ENCODE results near the gene CCDC15.

The CCDC15 gene

DNA sequence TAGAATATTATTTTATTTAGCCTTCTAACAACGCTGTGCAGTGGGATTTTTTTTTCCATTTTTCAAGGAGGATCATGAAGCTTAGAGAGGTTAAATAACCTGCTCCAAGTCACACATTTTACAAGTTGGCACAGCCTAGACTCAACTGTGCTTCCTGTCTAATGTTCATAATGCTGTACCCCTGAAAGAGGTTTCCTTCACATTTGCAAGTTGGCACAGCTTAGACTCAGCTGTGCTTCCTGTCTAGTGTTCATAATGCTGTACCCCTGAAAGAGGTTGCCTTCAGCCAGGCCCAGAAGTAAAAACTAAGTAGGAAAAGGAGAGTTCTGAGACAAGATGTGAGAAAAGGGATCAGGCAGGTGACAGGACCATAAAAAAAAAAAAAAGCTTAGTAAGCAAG, 10.3 kb upstream of the CCDC15 start:
- Histone ChIP-seq H3K36me3 (ENCODE audit: control insufficient read depth in 2 of 2, insufficient read depth in 1 of 2, low read length in 2 of 2) (no peaks in the 10 kb centered on the region), H3K4me1 (ENCODE audit: control insufficient read depth, insufficient read depth, low read length) (no peaks in the 10 kb centered on the region), H3K27ac (ENCODE audit: extremely low read depth, low read depth, low read length) (no peak overlapping the region), H3K4me3 (ENCODE audit: low read depth, low read length) (no peak overlapping the region), H3K9me3 (ENCODE audit: control insufficient read depth, insufficient read depth, low read depth, low read length) (no peaks in the 10 kb centered on the region)
- TF ChIP-seq, protein P1, sequence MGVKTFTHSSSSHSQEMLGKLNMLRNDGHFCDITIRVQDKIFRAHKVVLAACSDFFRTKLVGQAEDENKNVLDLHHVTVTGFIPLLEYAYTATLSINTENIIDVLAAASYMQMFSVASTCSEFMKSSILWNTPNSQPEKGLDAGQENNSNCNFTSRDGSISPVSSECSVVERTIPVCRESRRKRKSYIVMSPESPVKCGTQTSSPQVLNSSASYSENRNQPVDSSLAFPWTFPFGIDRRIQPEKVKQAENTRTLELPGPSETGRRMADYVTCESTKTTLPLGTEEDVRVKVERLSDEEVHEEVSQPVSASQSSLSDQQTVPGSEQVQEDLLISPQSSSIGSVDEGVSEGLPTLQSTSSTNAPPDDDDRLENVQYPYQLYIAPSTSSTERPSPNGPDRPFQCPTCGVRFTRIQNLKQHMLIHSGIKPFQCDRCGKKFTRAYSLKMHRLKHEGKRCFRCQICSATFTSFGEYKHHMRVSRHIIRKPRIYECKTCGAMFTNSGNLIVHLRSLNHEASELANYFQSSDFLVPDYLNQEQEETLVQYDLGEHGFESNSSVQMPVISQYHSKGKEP (tag by site-specific recombination; IDR thresholded peaks at IDR 0.05): no peak
- TF ChIP-seq HOXA7 (CRISPR knock-in tag; IDR thresholded peaks at IDR 0.05; ENCODE audit: borderline replicate concordance) (no peak), ZNF175 (tag by site-specific recombination; IDR thresholded peaks at IDR 0.05) (no peak), ZNF140 (tag by site-specific recombination; IDR thresholded peaks at IDR 0.05) (no peak), ZNF391 (tag by site-specific recombination; IDR thresholded peaks at IDR 0.05; ENCODE audit: borderline replicate concordance, low read depth) (no peak), ZNF747 (tag by site-specific recombination; IDR thresholded peaks at IDR 0.05) (no peak), KLF9 (tag by site-specific recombination; IDR thresholded peaks at IDR 0.05; ENCODE audit: low read depth) (no peak), ZNF223 (tag by site-specific recombination; IDR thresholded peaks at IDR 0.05) (no peak), ZNF76 (tag by site-specific recombination; IDR thresholded peaks at IDR 0.05; ENCODE audit: borderline replicate concordance, low read depth) (no peak)
- TF ChIP-seq, protein P2, sequence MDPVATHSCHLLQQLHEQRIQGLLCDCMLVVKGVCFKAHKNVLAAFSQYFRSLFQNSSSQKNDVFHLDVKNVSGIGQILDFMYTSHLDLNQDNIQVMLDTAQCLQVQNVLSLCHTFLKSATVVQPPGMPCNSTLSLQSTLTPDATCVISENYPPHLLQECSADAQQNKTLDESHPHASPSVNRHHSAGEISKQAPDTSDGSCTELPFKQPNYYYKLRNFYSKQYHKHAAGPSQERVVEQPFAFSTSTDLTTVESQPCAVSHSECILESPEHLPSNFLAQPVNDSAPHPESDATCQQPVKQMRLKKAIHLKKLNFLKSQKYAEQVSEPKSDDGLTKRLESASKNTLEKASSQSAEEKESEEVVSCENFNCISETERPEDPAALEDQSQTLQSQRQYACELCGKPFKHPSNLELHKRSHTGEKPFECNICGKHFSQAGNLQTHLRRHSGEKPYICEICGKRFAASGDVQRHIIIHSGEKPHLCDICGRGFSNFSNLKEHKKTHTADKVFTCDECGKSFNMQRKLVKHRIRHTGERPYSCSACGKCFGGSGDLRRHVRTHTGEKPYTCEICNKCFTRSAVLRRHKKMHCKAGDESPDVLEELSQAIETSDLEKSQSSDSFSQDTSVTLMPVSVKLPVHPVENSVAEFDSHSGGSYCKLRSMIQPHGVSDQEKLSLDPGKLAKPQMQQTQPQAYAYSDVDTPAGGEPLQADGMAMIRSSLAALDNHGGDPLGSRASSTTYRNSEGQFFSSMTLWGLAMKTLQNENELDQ (tag by site-specific recombination; IDR thresholded peaks at IDR 0.05; ENCODE audit: low read depth): no peak
- TF ChIP-seq, protein P3, sequence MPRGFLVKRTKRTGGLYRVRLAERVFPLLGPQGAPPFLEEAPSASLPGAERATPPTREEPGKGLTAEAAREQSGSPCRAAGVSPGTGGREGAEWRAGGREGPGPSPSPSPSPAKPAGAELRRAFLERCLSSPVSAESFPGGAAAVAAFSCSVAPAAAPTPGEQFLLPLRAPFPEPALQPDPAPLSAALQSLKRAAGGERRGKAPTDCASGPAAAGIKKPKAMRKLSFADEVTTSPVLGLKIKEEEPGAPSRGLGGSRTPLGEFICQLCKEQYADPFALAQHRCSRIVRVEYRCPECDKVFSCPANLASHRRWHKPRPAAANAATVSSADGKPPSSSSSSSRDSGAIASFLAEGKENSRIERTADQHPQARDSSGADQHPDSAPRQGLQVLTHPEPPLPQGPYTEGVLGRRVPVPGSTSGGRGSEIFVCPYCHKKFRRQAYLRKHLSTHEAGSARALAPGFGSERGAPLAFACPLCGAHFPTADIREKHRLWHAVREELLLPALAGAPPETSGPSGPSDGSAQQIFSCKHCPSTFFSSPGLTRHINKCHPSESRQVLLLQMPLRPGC (tag by site-specific recombination; IDR thresholded peaks at IDR 0.05): no peak
- ChIA-PET CTCF (interaction anchor here (0.7 to 0.8 kb wide), 2 partner anchors 9 to 67 kb away, joined by 3 read pairs; no protein-coding TSS in a partner anchor), POLR2A (interaction anchor here (0.6 kb wide), 1 partner anchor 129 kb away, joined by 4 read pairs; no protein-coding TSS in a partner anchor)

DNA sequence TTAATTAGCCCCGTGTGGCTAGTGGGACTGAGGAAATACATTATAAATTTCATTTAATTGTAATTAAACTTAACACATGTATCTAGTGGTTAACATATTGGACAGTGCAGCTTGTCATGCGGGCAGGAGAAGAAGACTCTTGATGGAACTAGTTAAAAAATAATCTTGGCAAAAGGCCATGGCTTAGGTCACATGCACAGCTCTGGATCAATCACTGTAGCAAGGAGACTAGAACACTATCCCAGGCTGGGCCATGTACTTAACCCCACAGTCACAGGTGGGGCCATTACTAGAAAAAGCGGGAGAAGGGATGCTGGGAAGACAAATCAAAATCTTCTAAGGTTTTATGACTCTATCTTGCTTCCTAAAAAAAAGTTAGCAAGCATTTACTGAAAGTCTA, 9.4 kb upstream of the CCDC15 start:
- POLR2A ChIA-PET: interaction anchor here (0.6 kb wide), 1 partner anchor 130 kb away, joined by 4 read pairs; no protein-coding TSS in a partner anchor
- no peak overlapping the region for H3K4me3 ChIP-seq (ENCODE audit: low read depth, low read length)
- H3K27ac ChIP-seq (ENCODE audit: extremely low read depth, low read depth, low read length): no peak overlapping the region
- TF ChIP-seq GLIS2 (tag by site-specific recombination; IDR thresholded peaks at IDR 0.05): no peak
- TF ChIP-seq, protein P4, sequence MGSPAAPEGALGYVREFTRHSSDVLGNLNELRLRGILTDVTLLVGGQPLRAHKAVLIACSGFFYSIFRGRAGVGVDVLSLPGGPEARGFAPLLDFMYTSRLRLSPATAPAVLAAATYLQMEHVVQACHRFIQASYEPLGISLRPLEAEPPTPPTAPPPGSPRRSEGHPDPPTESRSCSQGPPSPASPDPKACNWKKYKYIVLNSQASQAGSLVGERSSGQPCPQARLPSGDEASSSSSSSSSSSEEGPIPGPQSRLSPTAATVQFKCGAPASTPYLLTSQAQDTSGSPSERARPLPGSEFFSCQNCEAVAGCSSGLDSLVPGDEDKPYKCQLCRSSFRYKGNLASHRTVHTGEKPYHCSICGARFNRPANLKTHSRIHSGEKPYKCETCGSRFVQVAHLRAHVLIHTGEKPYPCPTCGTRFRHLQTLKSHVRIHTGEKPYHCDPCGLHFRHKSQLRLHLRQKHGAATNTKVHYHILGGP (tag by site-specific recombination; IDR thresholded peaks at IDR 0.05): no peak
- TF ChIP-seq ZNF324 (tag by site-specific recombination; IDR thresholded peaks at IDR 0.05): no peak
- no peak for TF ChIP-seq YY1 (tag by site-specific recombination; IDR thresholded peaks at IDR 0.05)
- TF ChIP-seq ZNF114 (tag by site-specific recombination; IDR thresholded peaks at IDR 0.05): no peak
- TF ChIP-seq WT1 (tag by site-specific recombination; IDR thresholded peaks at IDR 0.05): no peak
- TF ChIP-seq, protein P3 (tag by site-specific recombination; IDR thresholded peaks at IDR 0.05): no peak
- TF ChIP-seq, protein P5, sequence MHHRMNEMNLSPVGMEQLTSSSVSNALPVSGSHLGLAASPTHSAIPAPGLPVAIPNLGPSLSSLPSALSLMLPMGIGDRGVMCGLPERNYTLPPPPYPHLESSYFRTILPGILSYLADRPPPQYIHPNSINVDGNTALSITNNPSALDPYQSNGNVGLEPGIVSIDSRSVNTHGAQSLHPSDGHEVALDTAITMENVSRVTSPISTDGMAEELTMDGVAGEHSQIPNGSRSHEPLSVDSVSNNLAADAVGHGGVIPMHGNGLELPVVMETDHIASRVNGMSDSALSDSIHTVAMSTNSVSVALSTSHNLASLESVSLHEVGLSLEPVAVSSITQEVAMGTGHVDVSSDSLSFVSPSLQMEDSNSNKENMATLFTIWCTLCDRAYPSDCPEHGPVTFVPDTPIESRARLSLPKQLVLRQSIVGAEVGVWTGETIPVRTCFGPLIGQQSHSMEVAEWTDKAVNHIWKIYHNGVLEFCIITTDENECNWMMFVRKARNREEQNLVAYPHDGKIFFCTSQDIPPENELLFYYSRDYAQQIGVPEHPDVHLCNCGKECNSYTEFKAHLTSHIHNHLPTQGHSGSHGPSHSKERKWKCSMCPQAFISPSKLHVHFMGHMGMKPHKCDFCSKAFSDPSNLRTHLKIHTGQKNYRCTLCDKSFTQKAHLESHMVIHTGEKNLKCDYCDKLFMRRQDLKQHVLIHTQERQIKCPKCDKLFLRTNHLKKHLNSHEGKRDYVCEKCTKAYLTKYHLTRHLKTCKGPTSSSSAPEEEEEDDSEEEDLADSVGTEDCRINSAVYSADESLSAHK (tag by site-specific recombination; IDR thresholded peaks at IDR 0.05): no peak
- TF ChIP-seq ZNF292 (tag by site-specific recombination; IDR thresholded peaks at IDR 0.05; ENCODE audit: borderline replicate concordance, low read depth): no peak
- TF ChIP-seq, protein P6, sequence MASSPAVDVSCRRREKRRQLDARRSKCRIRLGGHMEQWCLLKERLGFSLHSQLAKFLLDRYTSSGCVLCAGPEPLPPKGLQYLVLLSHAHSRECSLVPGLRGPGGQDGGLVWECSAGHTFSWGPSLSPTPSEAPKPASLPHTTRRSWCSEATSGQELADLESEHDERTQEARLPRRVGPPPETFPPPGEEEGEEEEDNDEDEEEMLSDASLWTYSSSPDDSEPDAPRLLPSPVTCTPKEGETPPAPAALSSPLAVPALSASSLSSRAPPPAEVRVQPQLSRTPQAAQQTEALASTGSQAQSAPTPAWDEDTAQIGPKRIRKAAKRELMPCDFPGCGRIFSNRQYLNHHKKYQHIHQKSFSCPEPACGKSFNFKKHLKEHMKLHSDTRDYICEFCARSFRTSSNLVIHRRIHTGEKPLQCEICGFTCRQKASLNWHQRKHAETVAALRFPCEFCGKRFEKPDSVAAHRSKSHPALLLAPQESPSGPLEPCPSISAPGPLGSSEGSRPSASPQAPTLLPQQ (tag by site-specific recombination; IDR thresholded peaks at IDR 0.05): no peak
- TF ChIP-seq ZNF544 (tag by site-specific recombination; IDR thresholded peaks at IDR 0.05): no peak
- TF ChIP-seq ZNF837 (tag by site-specific recombination; IDR thresholded peaks at IDR 0.05): no peak
- no peaks in the 10 kb centered on the region for H3K4me1 ChIP-seq (ENCODE audit: control insufficient read depth, insufficient read depth, low read length)
- no peaks in the 10 kb centered on the region for H3K9me3 ChIP-seq (ENCODE audit: control insufficient read depth, insufficient read depth, low read depth, low read length)
- CTCF ChIA-PET: no interaction called here
- no peaks in the 10 kb centered on the region for H3K36me3 ChIP-seq (ENCODE audit: control insufficient read depth in 2 of 2, insufficient read depth in 1 of 2, low read length in 2 of 2)

Data from HEK293 (cell line).